GM06990 (cell line): ENCODE measurements around the gene TNFAIP2.
A peak's percentile ranks its signal among the peaks of the same experiment; 100 is the strongest.

Experiments used
- DNase-seq: peaks from one replicate; pipeline ENCODE4 v3.0.0-alpha.2; 2011; ENCODE audit not compliant: insufficient read length; ENCODE audit errors: extremely low read depth
- H3K27me3 ChIP-seq: replicated peaks from 2 replicates; pipeline ENCODE4 v1.6.0; 2011; ENCODE audit warnings: low read length; ENCODE audit not compliant: control insufficient read depth, insufficient read depth
- H3K36me3 ChIP-seq: 2 replicates; pipeline ENCODE4 v1.5.1; 2011; ENCODE audit warnings: low read length; ENCODE audit not compliant: control insufficient read depth, insufficient read depth
- H3K4me3 ChIP-seq: replicated peaks from 2 replicates; pipeline ENCODE4 v1.5.1; 2011; ENCODE audit warnings: low read depth, mild to moderate bottlenecking, control low read depth, low read length
- TF ChIP-seq, protein P1 (sequence below): IDR thresholded peaks from 2 replicates; pipeline ENCODE4 v1.5.1; 2011; ENCODE audit warnings: low read length, control low read depth, mild to moderate bottlenecking, inconsistent platforms; ENCODE audit not compliant: insufficient read depth, poor library complexity, severe bottlenecking

Gene TNFAIP2

GRCh38 chr14:103105580-103106150 is 17.6 kb upstream of the TNFAIP2 start:
- TF ChIP-seq, protein P1, sequence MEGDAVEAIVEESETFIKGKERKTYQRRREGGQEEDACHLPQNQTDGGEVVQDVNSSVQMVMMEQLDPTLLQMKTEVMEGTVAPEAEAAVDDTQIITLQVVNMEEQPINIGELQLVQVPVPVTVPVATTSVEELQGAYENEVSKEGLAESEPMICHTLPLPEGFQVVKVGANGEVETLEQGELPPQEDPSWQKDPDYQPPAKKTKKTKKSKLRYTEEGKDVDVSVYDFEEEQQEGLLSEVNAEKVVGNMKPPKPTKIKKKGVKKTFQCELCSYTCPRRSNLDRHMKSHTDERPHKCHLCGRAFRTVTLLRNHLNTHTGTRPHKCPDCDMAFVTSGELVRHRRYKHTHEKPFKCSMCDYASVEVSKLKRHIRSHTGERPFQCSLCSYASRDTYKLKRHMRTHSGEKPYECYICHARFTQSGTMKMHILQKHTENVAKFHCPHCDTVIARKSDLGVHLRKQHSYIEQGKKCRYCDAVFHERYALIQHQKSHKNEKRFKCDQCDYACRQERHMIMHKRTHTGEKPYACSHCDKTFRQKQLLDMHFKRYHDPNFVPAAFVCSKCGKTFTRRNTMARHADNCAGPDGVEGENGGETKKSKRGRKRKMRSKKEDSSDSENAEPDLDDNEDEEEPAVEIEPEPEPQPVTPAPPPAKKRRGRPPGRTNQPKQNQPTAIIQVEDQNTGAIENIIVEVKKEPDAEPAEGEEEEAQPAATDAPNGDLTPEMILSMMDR, result peak; percentile 58
- H3K4me3 ChIP-seq, result no peak overlapping the region
- no peak for DNase-seq

DNA sequence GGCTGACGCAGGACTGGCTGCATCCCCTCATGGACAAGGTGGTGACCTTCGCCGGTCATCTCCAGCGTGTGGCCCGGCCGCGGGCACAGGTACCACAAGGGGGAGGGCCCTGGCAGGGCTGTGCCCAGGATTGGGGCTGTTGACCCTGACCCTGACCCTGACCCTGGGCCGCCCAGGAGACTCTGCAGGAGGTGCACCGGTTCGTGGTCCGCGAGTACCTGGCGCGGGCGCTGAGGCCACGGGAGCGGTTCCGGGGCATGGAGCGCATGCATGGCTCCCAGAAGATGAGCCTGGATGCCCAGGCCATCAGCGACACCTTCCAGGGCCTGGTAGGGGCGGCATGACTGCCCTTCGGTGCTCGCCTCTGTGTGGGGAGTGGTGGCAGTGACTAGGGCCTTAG is 15.8 kb upstream of the TNFAIP2 start:
- Histone ChIP-seq H3K4me3 (no peak overlapping the region), H3K27me3 (no peaks in the 10 kb centered on the region), H3K36me3 (no peaks in the 10 kb centered on the region)
- DNase-seq, result no peak
- TF ChIP-seq, protein P1, result no peak

More at GRCh38 chr14:103105580-103106150, 17.6 kb upstream of the TNFAIP2 start:
- Histone ChIP-seq H3K36me3 (no peaks in the 10 kb centered on the region), H3K27me3 (no peaks in the 10 kb centered on the region)

DNA sequence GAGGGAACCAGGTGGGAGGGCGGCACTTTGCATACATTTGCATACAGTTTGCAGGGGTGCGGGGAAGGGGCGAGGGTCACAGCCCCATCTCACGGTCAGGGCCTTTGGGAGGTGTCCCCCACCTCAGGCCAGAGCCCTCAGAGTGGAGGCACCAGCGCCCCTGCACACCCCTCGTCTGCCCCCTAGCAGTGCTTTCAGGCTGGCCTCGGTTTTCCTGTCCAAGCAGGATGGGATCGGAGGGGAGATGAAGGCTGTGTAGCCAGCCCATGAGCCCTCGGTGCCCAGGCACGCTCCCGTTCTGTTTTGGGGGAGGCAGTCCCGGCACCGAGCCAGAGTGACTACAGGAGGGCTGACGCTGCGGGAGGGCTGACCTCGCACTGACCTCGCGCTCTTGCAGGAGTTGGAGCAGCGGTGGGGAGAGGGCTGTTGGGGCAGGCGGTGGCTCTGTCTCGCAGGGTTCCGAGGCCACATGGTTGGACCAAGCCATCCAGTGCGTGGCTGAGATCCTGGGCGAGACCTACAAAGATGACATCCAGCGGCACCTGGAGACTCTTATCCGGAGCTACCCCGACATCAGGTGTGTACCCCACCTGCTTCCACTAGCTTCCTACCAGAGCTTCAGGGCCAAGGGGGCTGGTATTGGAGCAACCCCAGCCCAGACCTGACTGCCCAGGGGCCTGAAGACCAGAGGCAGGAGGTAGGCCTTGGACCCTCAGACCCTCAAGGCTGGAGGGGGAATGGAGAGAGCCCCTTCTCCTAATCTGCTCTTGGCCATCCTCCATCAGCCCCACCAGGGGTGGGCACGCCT is 15.1 kb upstream of the TNFAIP2 start:
- TF ChIP-seq, protein P1, result no peak
- H3K27me3 ChIP-seq, result no peaks in the 10 kb centered on the region
- H3K36me3 ChIP-seq, result no peaks in the 10 kb centered on the region
- DNase-seq, result no peak
- no peak overlapping the region for H3K4me3 ChIP-seq

DNA sequence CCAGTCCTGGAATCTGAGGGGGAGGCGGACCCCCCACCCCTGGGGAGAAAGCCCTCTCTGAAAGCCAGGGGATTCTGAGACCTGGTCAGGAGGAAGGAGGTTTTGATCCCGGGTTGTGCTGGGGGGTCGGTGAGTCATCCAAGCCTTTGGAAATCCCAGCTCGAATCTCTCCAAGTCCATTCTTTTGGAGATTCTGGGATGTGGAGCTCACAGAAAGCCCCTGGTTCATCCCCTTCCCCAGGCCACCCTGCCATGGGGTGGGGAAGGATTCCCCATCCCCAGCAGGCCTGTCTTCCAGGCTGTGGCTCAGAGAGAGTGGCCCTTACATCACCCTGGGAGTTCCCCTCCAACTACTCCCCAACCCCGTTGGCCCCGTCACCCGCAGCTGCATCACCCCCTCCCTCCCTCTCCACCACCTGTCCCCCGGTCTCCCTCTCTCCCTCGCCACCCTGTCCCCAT is 14.5 kb upstream of the TNFAIP2 start:
- no peaks in the 10 kb centered on the region for H3K36me3 ChIP-seq
- no peak overlapping the region for H3K4me3 ChIP-seq
- peak; percentile 80 for DNase-seq
- H3K27me3 ChIP-seq, result no peaks in the 10 kb centered on the region
- TF ChIP-seq, protein P1, result no peak

DNA sequence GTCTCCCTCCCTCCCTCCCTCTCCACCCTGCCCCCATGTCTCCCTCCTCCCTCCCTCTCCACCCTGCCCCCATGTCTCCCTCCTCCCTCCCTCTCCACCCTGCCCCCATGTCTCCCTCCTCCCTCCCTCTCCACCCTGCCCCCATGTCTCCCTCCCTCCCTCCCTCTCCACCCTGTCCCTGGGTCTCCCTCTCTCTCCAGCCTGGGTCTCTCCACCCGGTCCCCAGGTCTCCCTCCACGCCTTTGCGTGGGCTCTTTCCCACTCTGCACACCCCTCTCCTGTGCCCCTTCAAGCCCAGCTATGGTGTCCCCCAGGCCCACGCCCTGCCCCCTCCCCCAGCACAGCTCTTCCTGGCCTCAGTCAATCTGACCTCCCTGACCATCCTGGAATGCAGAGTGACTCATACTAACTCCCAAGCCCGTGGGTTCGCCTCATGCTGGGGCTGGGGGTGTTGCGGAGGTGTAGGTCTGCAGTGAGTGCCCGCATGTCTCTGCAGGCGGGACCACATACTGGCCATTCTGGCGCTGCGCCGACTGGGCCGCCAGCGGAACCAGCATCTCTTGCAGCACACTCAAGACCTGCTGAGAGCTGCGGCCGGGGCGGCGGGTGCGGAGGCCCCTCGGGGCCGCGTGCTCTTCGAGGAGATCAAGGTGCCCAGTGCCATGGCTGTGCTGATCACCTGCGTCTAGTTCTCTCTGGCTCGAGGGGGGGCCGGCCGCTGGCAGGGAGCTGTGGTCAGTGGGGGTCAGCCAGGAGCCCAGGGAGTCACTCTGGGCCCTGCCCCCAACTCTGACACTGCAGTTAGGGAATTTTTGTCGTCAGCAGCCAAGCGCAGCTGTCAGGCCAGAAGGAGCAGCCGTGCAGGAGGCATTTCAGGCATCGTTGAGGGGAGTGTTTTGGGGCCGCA is 13.5 kb upstream of the TNFAIP2 start:
- no peak for DNase-seq
- Histone ChIP-seq H3K4me3 (no peak overlapping the region), H3K36me3 (no peaks in the 10 kb centered on the region), H3K27me3 (no peaks in the 10 kb centered on the region)
- TF ChIP-seq, protein P1, result no peak
